ENCODE data around the gene MVB12B.

DNA sequence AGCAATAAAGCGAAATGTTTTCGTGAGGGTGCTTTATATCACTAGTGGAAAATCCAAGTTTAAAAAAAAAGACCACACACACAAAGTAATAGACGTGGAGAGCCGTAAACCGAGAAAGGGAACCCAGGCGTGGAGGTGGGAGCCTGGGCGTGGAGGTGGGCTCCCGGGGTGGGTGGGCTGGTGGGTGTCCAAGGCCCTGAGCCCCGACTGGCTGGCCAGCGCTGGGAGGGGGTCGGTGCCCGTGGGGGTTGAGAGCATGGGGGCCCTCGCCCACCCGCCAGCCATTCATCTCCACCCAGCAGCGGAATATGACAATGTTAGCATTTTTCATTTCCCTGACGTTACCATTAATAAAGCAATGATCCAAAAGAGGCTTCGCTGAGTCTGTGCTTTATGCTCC, 135.0 kb downstream of the MVB12B start:
- TF ChIP-seq POLR2A (IDR thresholded peaks at IDR 0.05; ENCODE audit: low read depth, low read length) (no peak), MXI1 (IDR thresholded peaks at IDR 0.05; ENCODE audit: borderline replicate concordance, low read depth, low read length) (no peak), RCOR1 (IDR thresholded peaks at IDR 0.05; ENCODE audit: insufficient replicate concordance, low read length) (no peak), RAD21 (IDR thresholded peaks at IDR 0.05; ENCODE audit: low read length) (no peak), CEBPB (IDR thresholded peaks at IDR 0.05; ENCODE audit: low read depth, low read length) (no peak), SMC3 (IDR thresholded peaks at IDR 0.05; ENCODE audit: low read depth, low read length) (no peak), CHD1 (IDR thresholded peaks at IDR 0.05; ENCODE audit: low read depth, low read length) (no peak), ELK1 (IDR thresholded peaks at IDR 0.05; ENCODE audit: borderline replicate concordance, low read depth, low read length) (no peak), BHLHE40 (IDR thresholded peaks at IDR 0.05; ENCODE audit: low read depth, low read length) (no peak), FOS (IDR thresholded peaks at IDR 0.05; ENCODE audit: low read depth, low read length) (no peak), MAZ (IDR thresholded peaks at IDR 0.05; ENCODE audit: borderline replicate concordance, low read depth, low read length) (no peak), RFX5 (IDR thresholded peaks at IDR 0.05; ENCODE audit: low read depth, low read length) (no peak)
- TF ChIP-seq, protein P1, sequence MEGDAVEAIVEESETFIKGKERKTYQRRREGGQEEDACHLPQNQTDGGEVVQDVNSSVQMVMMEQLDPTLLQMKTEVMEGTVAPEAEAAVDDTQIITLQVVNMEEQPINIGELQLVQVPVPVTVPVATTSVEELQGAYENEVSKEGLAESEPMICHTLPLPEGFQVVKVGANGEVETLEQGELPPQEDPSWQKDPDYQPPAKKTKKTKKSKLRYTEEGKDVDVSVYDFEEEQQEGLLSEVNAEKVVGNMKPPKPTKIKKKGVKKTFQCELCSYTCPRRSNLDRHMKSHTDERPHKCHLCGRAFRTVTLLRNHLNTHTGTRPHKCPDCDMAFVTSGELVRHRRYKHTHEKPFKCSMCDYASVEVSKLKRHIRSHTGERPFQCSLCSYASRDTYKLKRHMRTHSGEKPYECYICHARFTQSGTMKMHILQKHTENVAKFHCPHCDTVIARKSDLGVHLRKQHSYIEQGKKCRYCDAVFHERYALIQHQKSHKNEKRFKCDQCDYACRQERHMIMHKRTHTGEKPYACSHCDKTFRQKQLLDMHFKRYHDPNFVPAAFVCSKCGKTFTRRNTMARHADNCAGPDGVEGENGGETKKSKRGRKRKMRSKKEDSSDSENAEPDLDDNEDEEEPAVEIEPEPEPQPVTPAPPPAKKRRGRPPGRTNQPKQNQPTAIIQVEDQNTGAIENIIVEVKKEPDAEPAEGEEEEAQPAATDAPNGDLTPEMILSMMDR (conservative IDR thresholded peaks at IDR 0.05; ENCODE audit: low read depth, low read length) = no peak
- TF ChIP-seq, protein P2, sequence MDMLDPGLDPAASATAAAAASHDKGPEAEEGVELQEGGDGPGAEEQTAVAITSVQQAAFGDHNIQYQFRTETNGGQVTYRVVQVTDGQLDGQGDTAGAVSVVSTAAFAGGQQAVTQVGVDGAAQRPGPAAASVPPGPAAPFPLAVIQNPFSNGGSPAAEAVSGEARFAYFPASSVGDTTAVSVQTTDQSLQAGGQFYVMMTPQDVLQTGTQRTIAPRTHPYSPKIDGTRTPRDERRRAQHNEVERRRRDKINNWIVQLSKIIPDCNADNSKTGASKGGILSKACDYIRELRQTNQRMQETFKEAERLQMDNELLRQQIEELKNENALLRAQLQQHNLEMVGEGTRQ (IDR thresholded peaks at IDR 0.05; ENCODE audit: low read depth, low read length) = no peak
